K562 (cell line): ENCODE data around the gene MYADML2. TPM values are rescaled to one million over a fixed set of nuclear protein-coding genes. Genes with fewer than 3 reads are reported as not detected.

Experiments
- CEBPZ ChIP-seq: fragments of 150-350 bp; IDR thresholded peaks from 2 replicates; pipeline ENCODE4 v1.6.1; 2014; ENCODE audit warnings: low read depth, mild to moderate bottlenecking, low read length, borderline replicate concordance
- PRDM10 ChIP-seq: fragments of 450-650 bp; IDR thresholded peaks from 2 replicates; pipeline ENCODE4 v1.6.1; 2018; ENCODE audit not compliant: partially characterized antibody
- STAG1 ChIP-seq: sonication (generic); formaldehyde crosslinking; IDR thresholded peaks from 2 replicates; pipeline ENCODE4 v1.5.0; 2020; ENCODE audit warnings: missing genetic modification reagents, borderline replicate concordance
- polyA plus RNA-seq, 8 experiments: library from polyadenylated mRNA; depleted of rRNA in 4 of 8; stranded (reverse) in 5 of 8; unstranded in 3 of 8; fragments of >200 nt; fragmentation: Nextera tagmentation in 2 of 8; fragmentation: Illumina TruSeq in 1 of 8; extraction: Ambion mirVana in 2 of 8; extraction: Trizol in 1 of 8; gene quantifications; 2 replicates each; pipeline versions ENCODE4 v1.2.1 to v1.2.3, GENCODE V29; 2011 to 2014; ENCODE audit warnings: inconsistent platforms in 1 of 8, missing spikeins in 1 of 8
- total RNA-seq, 7 experiments: library from RNA; depleted of rRNA in 6 of 7; stranded (reverse); fragments of >200 nt in 6 of 7; fragmentation: Illumina TruSeq in 2 of 7; extraction: Trizol in 2 of 7; gene quantifications; 2 replicates each; pipeline versions ENCODE4 v1.2.1 to v1.2.3, GENCODE V29; 2011 to 2021; ENCODE audit warnings: low replicate concordance in 1 of 7

The MYADML2 gene
- total and polyA plus RNA-seq, 9 of the 15 experiments (the other 6 are each of a cell fraction or from before 2014, with no cell fraction given), result not detected

GRCh38 chr17:81960130-81960958, 13.3 kb upstream of the MYADML2 start (continued):
- no peak for TF ChIP-seq CEBPZ
- TF ChIP-seq STAG1 (CRISPR knock-in tag), result no peak
- peak; percentile 14 for TF ChIP-seq PRDM10
